Trophoblast cell (in vitro differentiated cells and primary cell): Measurements from ENCODE around the gene ZNF326.

Experiments
- DNase-seq, 2 donors: peaks; one replicate each; pipeline ENCODE4 v3.0.0-alpha.2; 2016
- H2AFZ ChIP-seq: 2 replicates; pipeline ENCODE4 v1.6.1; 2013; ENCODE audit warnings: low read length, moderate library complexity, mild to moderate bottlenecking; ENCODE audit not compliant: insufficient read depth, poor library complexity
- H2AK5ac ChIP-seq: 2 replicates; pipeline ENCODE4 v1.6.1; 2013; ENCODE audit warnings: mild to moderate bottlenecking, low read length
- H2BK120ac ChIP-seq: 2 replicates; pipeline ENCODE4 v1.6.1; 2013; ENCODE audit warnings: low read length, mild to moderate bottlenecking, moderate library complexity; ENCODE audit not compliant: insufficient read depth, poor library complexity
- H2BK12ac ChIP-seq: 2 replicates; pipeline ENCODE4 v1.6.1; 2013; ENCODE audit warnings: mild to moderate bottlenecking, low read length, moderate library complexity
- H2BK5ac ChIP-seq: 2 replicates; pipeline ENCODE4 v1.6.1; 2013; ENCODE audit warnings: low read length, low read depth, moderate library complexity, mild to moderate bottlenecking; ENCODE audit not compliant: poor library complexity
- H3K14ac ChIP-seq: 2 replicates; pipeline ENCODE4 v1.6.1; 2013; ENCODE audit warnings: mild to moderate bottlenecking, low read length
- H3K18ac ChIP-seq: 2 replicates; pipeline ENCODE4 v1.6.1; 2013; ENCODE audit warnings: mild to moderate bottlenecking, low read length
- H3K23ac ChIP-seq: 2 replicates; pipeline ENCODE4 v1.6.1; 2013; ENCODE audit warnings: low read length
- H3K27ac ChIP-seq: 2 replicates; pipeline ENCODE4 v1.5.1; 2013; ENCODE audit warnings: low read depth, mild to moderate bottlenecking, inconsistent platforms, low read length, moderate library complexity
- H3K27me3 ChIP-seq: 2 replicates; pipeline ENCODE4 v1.6.1; 2013; ENCODE audit warnings: inconsistent platforms, mild to moderate bottlenecking, low read length, moderate library complexity; ENCODE audit not compliant: insufficient read depth
- H3K36me3 ChIP-seq, 2 experiments: 1 replicate in 1 of 2; 2 replicates in 1 of 2; pipeline ENCODE4 v1.6.1; 2013; ENCODE audit warnings: low read length in 2 of 2, mild to moderate bottlenecking in 2 of 2, moderate library complexity in 1 of 2; ENCODE audit not compliant: insufficient read depth in 2 of 2, control insufficient read depth in 1 of 2
- H3K4ac ChIP-seq: 2 replicates; pipeline ENCODE4 v1.6.1; 2013; ENCODE audit warnings: low read depth, mild to moderate bottlenecking, low read length, moderate library complexity
- H3K4me1 ChIP-seq, 2 experiments: 1 replicate in 1 of 2; 2 replicates in 1 of 2; pipeline ENCODE4 v1.6.1; 2013; ENCODE audit warnings: low read length in 2 of 2, mild to moderate bottlenecking in 2 of 2, moderate library complexity in 1 of 2; ENCODE audit not compliant: insufficient read depth in 2 of 2, control insufficient read depth in 1 of 2
- H3K4me2 ChIP-seq: 2 replicates; pipeline ENCODE4 v1.6.1; 2013; ENCODE audit warnings: inconsistent platforms, mild to moderate bottlenecking, low read length, moderate library complexity
- H3K4me3 ChIP-seq: 2 replicates; pipeline ENCODE4 v1.5.1; 2013; ENCODE audit warnings: mild to moderate bottlenecking, low read depth, low read length, inconsistent platforms
- H3K79me1 ChIP-seq: one replicate; pipeline ENCODE4 v1.6.1; 2013; ENCODE audit warnings: low read length
- H3K79me2 ChIP-seq: 2 replicates; pipeline ENCODE4 v1.6.1; 2013; ENCODE audit warnings: low read length, mild to moderate bottlenecking; ENCODE audit not compliant: control insufficient read depth, insufficient read depth, poor library complexity
- H3K9ac ChIP-seq: 2 replicates; pipeline ENCODE4 v1.6.1; 2013; ENCODE audit warnings: mild to moderate bottlenecking, low read length
- H3K9me3 ChIP-seq: 2 replicates; pipeline ENCODE4 v1.6.1; 2013; ENCODE audit warnings: low read depth, mild to moderate bottlenecking, control low read depth, inconsistent platforms, low read length; ENCODE audit not compliant: insufficient read depth
- H4K12ac ChIP-seq: 2 replicates; pipeline ENCODE4 v1.6.1; 2013; ENCODE audit warnings: low read depth, mild to moderate bottlenecking, low read length, moderate library complexity
- H4K8ac ChIP-seq: 2 replicates; pipeline ENCODE4 v1.6.1; 2013; ENCODE audit warnings: low read depth, mild to moderate bottlenecking, low read length, moderate library complexity
- H4K91ac ChIP-seq: one replicate; pipeline ENCODE4 v1.6.1; 2013; ENCODE audit warnings: low read depth, mild to moderate bottlenecking, low read length, moderate library complexity
- WGBS: extraction: QIAGEN DNeasy Blood & Tissue Kit; methylation state at CpG from one replicate; pipeline ENCODE4 v1.1.7; 2013; ENCODE audit warnings: missing lambda C conversion rate; ENCODE audit not compliant: insufficient read length, insufficient coverage; ENCODE audit errors: extremely low coverage; 5-methylcytosine and 5-hydroxymethylcytosine counted together

The ZNF326 gene

DNA sequence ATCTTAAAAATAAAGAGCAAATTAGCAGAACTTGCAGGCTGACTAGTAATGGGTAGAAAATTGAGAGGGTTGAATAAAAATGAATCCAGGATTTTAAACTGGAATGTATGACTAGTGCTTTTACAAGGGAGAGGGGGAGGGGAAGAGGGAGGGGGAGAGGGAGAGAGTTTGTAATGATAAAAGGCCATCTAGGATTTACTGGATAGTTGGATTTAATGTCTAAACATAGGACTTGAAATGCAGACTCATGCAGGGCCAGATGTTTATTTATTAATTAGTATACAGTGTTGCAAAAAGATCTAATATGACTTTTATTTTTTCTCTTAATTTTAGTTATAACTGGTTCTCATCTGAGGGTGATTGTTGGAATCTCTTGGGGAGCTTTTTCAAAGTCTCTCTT lies 4.3 kb downstream of the ZNF326 start:
- H3K4me2 ChIP-seq: no peak overlapping the region
- no peak overlapping the region for H4K91ac ChIP-seq
- no peak overlapping the region for H3K27ac ChIP-seq
- H2BK12ac ChIP-seq: no peak overlapping the region
- no peak for DNase-seq
- H3K14ac ChIP-seq: no peak overlapping the region
- peaks cover 11% of the 10 kb centered on the region for H3K79me2 ChIP-seq
- peaks cover 6% of the 10 kb centered on the region for H3K79me1 ChIP-seq
- no peak overlapping the region for H3K18ac ChIP-seq
- no peak overlapping the region for H3K23ac ChIP-seq
- no peak overlapping the region for H2BK120ac ChIP-seq
- H2BK5ac ChIP-seq: no peak overlapping the region
- H3K36me3 ChIP-seq: peaks cover 0 to 2% of the 10 kb centered on the region in 2 experiments
- no peak overlapping the region for H3K9ac ChIP-seq
- H2AK5ac ChIP-seq: no peak overlapping the region
- H3K4me3 ChIP-seq: no peak overlapping the region
- H4K8ac ChIP-seq: no peak overlapping the region
- H3K4me1 ChIP-seq: peaks cover 1 to 6% of the 10 kb centered on the region in 2 experiments
- no peaks in the 10 kb centered on the region for H3K9me3 ChIP-seq
- no peaks in the 10 kb centered on the region for H3K27me3 ChIP-seq
- no peak overlapping the region for H2AFZ ChIP-seq
- no peak overlapping the region for H3K4ac ChIP-seq
- no peak overlapping the region for H4K12ac ChIP-seq

DNA sequence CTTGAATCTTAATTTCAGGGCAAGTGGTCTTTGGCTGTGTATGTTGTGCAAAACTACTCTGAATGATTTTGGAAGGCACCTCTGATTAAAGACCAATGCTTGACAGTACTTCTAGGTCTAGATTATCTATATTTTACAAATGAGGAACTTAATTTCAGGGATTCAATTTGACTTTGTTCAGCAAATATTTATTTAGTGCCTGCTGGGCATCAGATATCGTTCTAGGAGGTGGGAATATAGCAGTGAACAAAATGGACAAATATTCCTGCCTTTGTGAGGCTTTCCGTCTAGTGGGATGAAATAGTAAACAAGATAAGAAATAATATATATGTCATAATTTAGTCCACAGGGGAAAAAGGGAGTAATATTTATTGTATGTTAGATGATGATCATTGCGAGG lies 4.7 kb downstream of the ZNF326 start:
- no peak for DNase-seq
- H3K27ac ChIP-seq: no peak overlapping the region
- WGBS: 100% methylated on average over 1 of the region's 3 CpGs
- no peak overlapping the region for H2AK5ac ChIP-seq
- H3K9me3 ChIP-seq: no peaks in the 10 kb centered on the region
- no peak overlapping the region for H3K14ac ChIP-seq
- H4K12ac ChIP-seq: no peak overlapping the region
- no peak overlapping the region for H3K4me2 ChIP-seq
- H4K91ac ChIP-seq: no peak overlapping the region
- H2BK12ac ChIP-seq: no peak overlapping the region
- peaks cover 6% of the 10 kb centered on the region for H3K79me1 ChIP-seq
- no peak overlapping the region for H3K4me3 ChIP-seq
- H3K79me2 ChIP-seq: peaks cover 11% of the 10 kb centered on the region
- H2BK5ac ChIP-seq: no peak overlapping the region
- peak overlapping the region; percentile 36 for H3K4ac ChIP-seq
- H3K9ac ChIP-seq: no peak overlapping the region
- peaks cover 0 to 2% of the 10 kb centered on the region in 2 experiments for H3K36me3 ChIP-seq
- H4K8ac ChIP-seq: no peak overlapping the region
- no peaks in the 10 kb centered on the region for H3K27me3 ChIP-seq
- H3K23ac ChIP-seq: no peak overlapping the region
- H2AFZ ChIP-seq: no peak overlapping the region
- no peak overlapping the region for H3K18ac ChIP-seq
- H3K4me1 ChIP-seq: peaks cover 0 to 6% of the 10 kb centered on the region in 2 experiments
- no peak overlapping the region for H2BK120ac ChIP-seq

DNA sequence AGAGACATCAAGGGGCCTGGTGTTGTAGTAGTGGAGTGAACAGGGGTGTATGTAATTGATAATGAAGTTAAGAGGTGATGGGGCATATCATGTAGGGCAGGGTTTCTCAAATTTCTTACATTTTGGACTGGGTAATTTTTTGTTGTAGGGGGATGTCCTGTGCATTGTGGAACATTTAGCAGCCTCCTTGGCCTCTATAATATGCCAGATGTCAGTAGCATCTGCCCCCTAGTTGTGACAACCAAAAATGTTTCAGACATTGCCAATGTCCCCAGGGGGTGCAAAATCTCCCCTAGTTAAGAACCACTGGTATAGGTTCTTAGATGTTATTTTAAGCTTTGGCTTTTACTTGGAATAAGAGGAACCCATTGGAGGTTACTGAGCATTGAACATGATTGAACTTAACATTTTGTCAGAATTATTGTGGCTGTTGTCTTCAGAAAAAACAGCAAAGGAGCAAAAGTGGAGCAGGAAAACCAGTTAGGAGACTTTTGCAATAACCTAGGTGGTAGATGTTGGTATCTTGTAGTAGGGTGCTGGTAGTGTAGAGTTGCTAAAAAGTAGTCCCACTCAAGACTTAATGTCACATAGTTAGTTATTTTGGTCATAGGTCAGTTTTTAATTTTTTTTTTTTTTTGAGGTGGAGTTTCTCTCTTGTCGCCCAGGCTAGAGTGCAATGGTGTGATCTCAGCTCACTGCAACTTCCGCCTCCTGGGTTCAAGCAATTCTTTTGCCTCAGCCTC lies 6.2 kb downstream of the ZNF326 start:
- H4K8ac ChIP-seq: no peak overlapping the region
- no peak overlapping the region for H3K23ac ChIP-seq
- no peaks in the 10 kb centered on the region for H3K79me1 ChIP-seq
- H3K18ac ChIP-seq: no peak overlapping the region
- no peak overlapping the region for H3K9ac ChIP-seq
- H2BK5ac ChIP-seq: no peak overlapping the region
- H3K4me1 ChIP-seq: peaks cover 0 to 6% of the 10 kb centered on the region in 2 experiments
- no peaks in the 10 kb centered on the region for H3K9me3 ChIP-seq
- no CpG with 5 or more reads among the region's 2 CpGs for WGBS
- no peak overlapping the region for H2BK120ac ChIP-seq
- H2AFZ ChIP-seq: no peak overlapping the region
- H3K27me3 ChIP-seq: no peaks in the 10 kb centered on the region
- no peak overlapping the region for H3K14ac ChIP-seq
- no peak overlapping the region for H3K4ac ChIP-seq
- H2BK12ac ChIP-seq: no peak overlapping the region
- H4K12ac ChIP-seq: no peak overlapping the region
- no peak overlapping the region for H3K4me2 ChIP-seq
- H3K36me3 ChIP-seq: peaks cover 2% of the 10 kb centered on the region in 2 experiments
- H3K4me3 ChIP-seq: no peak overlapping the region
- H3K79me2 ChIP-seq: peaks cover 6% of the 10 kb centered on the region
- H4K91ac ChIP-seq: no peak overlapping the region
- H2AK5ac ChIP-seq: no peak overlapping the region
- H3K27ac ChIP-seq: no peak overlapping the region
- peak; percentile 7 to 74 for DNase-seq

DNA sequence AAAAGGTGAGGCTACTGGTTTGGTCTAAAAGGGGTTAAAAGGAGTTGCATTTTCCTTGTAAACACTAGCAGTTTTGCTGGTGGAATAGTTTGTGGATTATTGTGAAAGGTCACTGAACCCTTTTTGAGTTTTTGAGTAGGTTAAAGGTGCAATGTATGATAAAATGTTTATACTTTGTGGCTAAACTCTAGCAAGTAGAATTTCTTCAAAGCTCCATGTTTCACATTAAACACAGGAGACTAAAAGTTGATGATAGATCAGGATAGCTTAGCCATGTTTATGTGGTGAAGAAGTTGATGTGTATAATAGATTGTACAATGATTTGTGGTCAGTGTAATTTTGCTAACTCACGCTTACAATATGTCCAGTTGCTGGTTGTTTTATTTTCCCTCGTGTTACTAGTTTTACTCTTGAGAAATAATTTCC lies 13.1 kb downstream of the ZNF326 start:
- no peak overlapping the region for H2AK5ac ChIP-seq
- WGBS: no CpG with 5 or more reads among the region's 2 CpGs
- H3K27me3 ChIP-seq: no peaks in the 10 kb centered on the region

More for the DNA sequence above, 13.1 kb downstream of the ZNF326 start:
- no peak for DNase-seq
- Histone ChIP-seq H3K9me3 (no peaks in the 10 kb centered on the region), H3K23ac (no peak overlapping the region), H3K36me3 (peaks cover 7 to 9% of the 10 kb centered on the region in 2 experiments), H3K79me1 (no peaks in the 10 kb centered on the region), H3K18ac (no peak overlapping the region), H3K4me3 (no peak overlapping the region), H3K14ac (no peak overlapping the region), H3K79me2 (no peaks in the 10 kb centered on the region), H3K4me2 (no peak overlapping the region), H3K9ac (no peak overlapping the region), H2BK12ac (no peak overlapping the region), H4K12ac (no peak overlapping the region), H2BK5ac (no peak overlapping the region), H2BK120ac (no peak overlapping the region), H3K27ac (no peak overlapping the region), H3K4ac (no peak overlapping the region), H2AFZ (no peak overlapping the region), H4K8ac (no peak overlapping the region), H3K4me1 (no peaks in the 10 kb centered on the region), H4K91ac (no peak overlapping the region)
